GM23338 (cell line): ENCODE measurements around the gene CABLES1. TPM values are rescaled to one million over a fixed set of nuclear protein-coding genes. Genes with fewer than 3 reads are reported as not detected.

Source experiments
- ATAC-seq: fragments of 200-7000 bp; cut with Tn5 transposase; 3 replicates; pipeline ENCODE4 v1.9.1; 2020
- DNase-seq: peaks from one replicate; pipeline ENCODE4 v3.0.0-alpha.2; 2015; ENCODE audit warnings: low spot score
- H2AFZ ChIP-seq: fragments of 200-600 bp; sonication (generic); 2 replicates; pipeline ENCODE4 v1.8.0; 2016; ENCODE audit warnings: antibody characterized with exemption, mild to moderate bottlenecking, moderate library complexity
- H3F3A ChIP-seq: fragments of 200-600 bp; sonication (generic); replicated peaks from 2 replicates; pipeline ENCODE4 v1.8.0; 2017; ENCODE audit warnings: antibody characterized with exemption, mixed run types, low read depth
- H3K27ac ChIP-seq: fragments of 200-600 bp; sonication (generic); 2 replicates; pipeline ENCODE4 v1.6.1; 2016; ENCODE audit warnings: low read depth
- H3K27me3 ChIP-seq: fragments of 200-600 bp; sonication (generic); 2 replicates; pipeline ENCODE4 v1.8.0; 2016; ENCODE audit warnings: mild to moderate bottlenecking, mixed run types, moderate library complexity; ENCODE audit not compliant: insufficient read depth
- H3K36me3 ChIP-seq: fragments of 200-600 bp; sonication (generic); 2 replicates; pipeline ENCODE4 v1.8.0; 2016; ENCODE audit warnings: mild to moderate bottlenecking; ENCODE audit not compliant: insufficient read depth
- H3K4me1 ChIP-seq: fragments of 200-600 bp; sonication (generic); 2 replicates; pipeline ENCODE4 v1.8.0; 2016; ENCODE audit warnings: mild to moderate bottlenecking, moderate library complexity; ENCODE audit not compliant: insufficient read depth
- H3K4me2 ChIP-seq: fragments of 200-600 bp; sonication (generic); 2 replicates; pipeline ENCODE4 v1.7.1; 2017; ENCODE audit warnings: mixed run types
- H3K4me3 ChIP-seq: fragments of 200-600 bp; sonication (generic); 2 replicates; pipeline ENCODE4 v1.6.1; 2016; ENCODE audit warnings: mixed run types
- H3K79me2 ChIP-seq: fragments of 200-600 bp; sonication (generic); replicated peaks from 2 replicates; pipeline ENCODE4 v1.8.0; 2017; ENCODE audit warnings: mild to moderate bottlenecking; ENCODE audit not compliant: insufficient read depth
- H3K9me2 ChIP-seq: fragments of 200-600 bp; sonication (generic); 2 replicates; pipeline ENCODE4 v1.8.0; 2017; ENCODE audit not compliant: insufficient read depth
- H4K20me1 ChIP-seq: fragments of 200-600 bp; sonication (generic); replicated peaks from 2 replicates; pipeline ENCODE4 v1.8.0; 2017; ENCODE audit warnings: mild to moderate bottlenecking; ENCODE audit not compliant: insufficient read depth
- H3K27ac Mint-ChIP-seq: 2 replicates; pipeline ENCODE4 v1.8.0; 2020; ENCODE audit warnings: inconsistent platforms, mild to moderate bottlenecking, moderate library complexity, mixed read lengths
- H3K27me3 Mint-ChIP-seq: 3 replicates; pipeline ENCODE4 v1.8.0; 2022; ENCODE audit warnings: low read depth, mild to moderate bottlenecking, moderate library complexity, mixed read lengths, inconsistent platforms; ENCODE audit not compliant: insufficient read depth, poor library complexity
- H3K36me3 Mint-ChIP-seq: 3 replicates; pipeline ENCODE4 v1.8.0; 2021; ENCODE audit warnings: low read depth, mild to moderate bottlenecking, inconsistent platforms, moderate library complexity, mixed read lengths
- H3K4me1 Mint-ChIP-seq: 3 replicates; pipeline ENCODE4 v1.8.0; 2020; ENCODE audit warnings: mild to moderate bottlenecking, inconsistent platforms, mixed read lengths
- H3K4me3 Mint-ChIP-seq: 3 replicates; pipeline ENCODE4 v1.8.0; 2021; ENCODE audit warnings: moderate library complexity, mild to moderate bottlenecking, inconsistent platforms, mixed read lengths
- H3K9me3 Mint-ChIP-seq: 3 replicates; pipeline ENCODE4 v1.8.0; 2020; ENCODE audit warnings: moderate library complexity, mild to moderate bottlenecking, inconsistent platforms, mixed read lengths
- CREB1 ChIP-seq: fragments of 250-450 bp; sonication (Bioruptor Pico); IDR thresholded peaks from 2 replicates; pipeline ENCODE4 v1.5.0; 2020; ENCODE audit warnings: low read depth, mild to moderate bottlenecking, moderate library complexity
- EZH2 ChIP-seq: fragments of 200-600 bp; sonication (generic); IDR thresholded peaks from one replicate; pipeline ENCODE4 v1.8.0; 2017; ENCODE audit warnings: antibody characterized with exemption, mild to moderate bottlenecking, low read depth; ENCODE audit not compliant: unreplicated experiment
- EZH2phosphoT487 ChIP-seq: fragments of 200-600 bp; sonication (generic); IDR thresholded peaks from one replicate; pipeline ENCODE4 v1.8.1; 2018; ENCODE audit warnings: antibody characterized with exemption; ENCODE audit not compliant: unreplicated experiment
- NANOG ChIP-seq: IDR thresholded peaks from 2 replicates; pipeline ENCODE4 v1.6.1; 2016; ENCODE audit warnings: antibody characterized with exemption, borderline replicate concordance
- POLR2AphosphoS5 ChIP-seq: IDR thresholded peaks from 2 replicates; pipeline ENCODE4 v1.6.1; 2016; ENCODE audit warnings: antibody characterized with exemption, low read depth
- REST ChIP-seq: IDR thresholded peaks from one replicate; pipeline ENCODE4 v1.6.1; 2018; ENCODE audit warnings: antibody characterized with exemption; ENCODE audit not compliant: unreplicated experiment
- STAT1 ChIP-seq: IDR thresholded peaks from one replicate; pipeline ENCODE4 v1.6.1; 2016; ENCODE audit warnings: antibody characterized with exemption; ENCODE audit not compliant: unreplicated experiment
- ZNF114 ChIP-seq: fragments of 250-450 bp; sonication (Bioruptor Pico); IDR thresholded peaks from 2 replicates; pipeline ENCODE4 v1.5.0; 2020; ENCODE audit warnings: mild to moderate bottlenecking, moderate library complexity
- ZNF331 ChIP-seq: fragments of 250-450 bp; sonication (Bioruptor Pico); IDR thresholded peaks from 2 replicates; pipeline ENCODE4 v1.5.0; 2020; ENCODE audit warnings: low read depth, mild to moderate bottlenecking, moderate library complexity
- ZNF462 ChIP-seq: fragments of 250-450 bp; sonication (Bioruptor Pico); IDR thresholded peaks from 2 replicates; pipeline ENCODE4 v1.5.0; 2020; ENCODE audit warnings: mild to moderate bottlenecking, moderate library complexity
- polyA plus RNA-seq: library from polyadenylated mRNA; unstranded; fragments of >200 nt; fragmentation: Nextera tagmentation; extraction: Ambion mirVana; gene quantifications from 2 replicates; pipeline ENCODE4 v1.2.1, GENCODE V29; 2016
- total RNA-seq: library from RNA; depleted of rRNA; stranded (reverse); fragments of >200 nt; shearing (Covaris generic); gene quantifications from 2 replicates; pipeline ENCODE4 v1.2.3, GENCODE V29; 2014
- TF ChIP-seq, protein P1 (sequence below): IDR thresholded peaks from 2 replicates; pipeline ENCODE4 v1.6.1; 2016; ENCODE audit warnings: antibody characterized with exemption
- TF ChIP-seq, protein P2 (sequence below), 2 experiments: fragments of 200-600 bp in 1 of 2; sonication (generic) in 1 of 2; conservative IDR thresholded peaks; 2 replicates each; pipeline versions ENCODE4 v1.5.1 to v1.6.1; 2016 to 2017; ENCODE audit warnings: antibody characterized with exemption in 2 of 2, low read depth in 2 of 2, mild to moderate bottlenecking in 2 of 2, moderate library complexity in 1 of 2

Gene CABLES1
- total and polyA plus RNA-seq, 2 experiments from 2014 or later, result 2.6 to 12.4 TPM

DNA sequence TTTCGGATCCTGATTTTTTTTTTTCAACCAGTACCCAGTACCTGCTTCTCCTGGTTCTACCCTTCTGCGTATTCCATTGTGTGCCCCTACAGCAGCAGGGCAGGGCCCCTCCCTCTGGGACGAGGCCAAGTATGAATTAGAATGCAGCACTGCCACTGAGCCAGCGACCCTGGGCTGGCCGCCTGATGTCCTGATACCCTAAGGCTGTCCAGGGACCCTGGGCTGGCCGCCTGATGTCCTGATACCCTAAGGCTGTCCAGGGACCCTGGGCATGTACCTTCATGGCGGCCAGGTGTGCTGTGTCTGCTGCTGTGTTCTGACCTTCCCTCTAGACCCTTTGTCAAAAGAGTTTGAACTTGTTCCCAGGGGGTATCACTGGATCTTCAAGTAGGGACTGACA lies 42.9 kb downstream of the CABLES1 start (continued):
- TF ChIP-seq, protein P1, sequence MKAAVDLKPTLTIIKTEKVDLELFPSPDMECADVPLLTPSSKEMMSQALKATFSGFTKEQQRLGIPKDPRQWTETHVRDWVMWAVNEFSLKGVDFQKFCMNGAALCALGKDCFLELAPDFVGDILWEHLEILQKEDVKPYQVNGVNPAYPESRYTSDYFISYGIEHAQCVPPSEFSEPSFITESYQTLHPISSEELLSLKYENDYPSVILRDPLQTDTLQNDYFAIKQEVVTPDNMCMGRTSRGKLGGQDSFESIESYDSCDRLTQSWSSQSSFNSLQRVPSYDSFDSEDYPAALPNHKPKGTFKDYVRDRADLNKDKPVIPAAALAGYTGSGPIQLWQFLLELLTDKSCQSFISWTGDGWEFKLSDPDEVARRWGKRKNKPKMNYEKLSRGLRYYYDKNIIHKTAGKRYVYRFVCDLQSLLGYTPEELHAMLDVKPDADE, result no peak
- TF ChIP-seq REST, result no peak
- TF ChIP-seq EZH2, result no peak
- no peak for TF ChIP-seq STAT1

DNA sequence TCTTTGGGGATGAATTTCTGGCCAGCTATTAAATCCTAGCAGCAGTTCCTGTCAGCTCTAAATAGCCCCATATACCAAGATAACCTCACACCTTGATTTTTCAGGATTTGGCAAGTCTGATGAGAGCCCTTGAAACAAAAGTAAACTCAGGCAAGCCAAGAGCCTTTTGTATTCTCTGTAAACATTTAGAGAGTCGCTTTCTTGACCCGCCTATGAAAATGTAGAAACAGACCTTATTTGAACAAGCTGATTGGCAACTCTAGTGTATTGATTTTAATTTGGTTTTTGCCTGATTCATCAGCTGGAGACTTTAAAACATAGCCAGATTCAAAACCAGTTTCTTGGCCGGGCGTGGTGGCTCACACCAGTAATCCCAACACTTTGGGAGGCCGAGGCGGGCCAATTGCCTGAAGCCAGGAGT lies 43.4 kb downstream of the CABLES1 start:
- Histone ChIP-seq H3K4me1 (peaks cover 15% of the 10 kb centered on the region), H3K9me2 (no peaks in the 10 kb centered on the region), H3K27me3 (no peaks in the 10 kb centered on the region), H3K4me3 (no peak overlapping the region), H3K79me2 (peaks cover 55% of the 10 kb centered on the region), H2AFZ (no peak overlapping the region), H3K4me2 (no peak overlapping the region), H3F3A (no peaks in the 10 kb centered on the region), H3K36me3 (no peaks in the 10 kb centered on the region), H3K27ac (no peak overlapping the region), H4K20me1 (no peaks in the 10 kb centered on the region)
- Mint-ChIP-seq H3K4me3 (no peak overlapping the region), H3K27me3 (peaks cover 11% of the 10 kb centered on the region), H3K36me3 (no peaks in the 10 kb centered on the region), H3K27ac (no peak overlapping the region), H3K9me3 (no peaks in the 10 kb centered on the region), H3K4me1 (peaks cover 47% of the 10 kb centered on the region)
- no peak for DNase-seq
- ATAC-seq, result no peak
- no peak for TF ChIP-seq ZNF462 (CRISPR knock-in tag)
- TF ChIP-seq, protein P2, sequence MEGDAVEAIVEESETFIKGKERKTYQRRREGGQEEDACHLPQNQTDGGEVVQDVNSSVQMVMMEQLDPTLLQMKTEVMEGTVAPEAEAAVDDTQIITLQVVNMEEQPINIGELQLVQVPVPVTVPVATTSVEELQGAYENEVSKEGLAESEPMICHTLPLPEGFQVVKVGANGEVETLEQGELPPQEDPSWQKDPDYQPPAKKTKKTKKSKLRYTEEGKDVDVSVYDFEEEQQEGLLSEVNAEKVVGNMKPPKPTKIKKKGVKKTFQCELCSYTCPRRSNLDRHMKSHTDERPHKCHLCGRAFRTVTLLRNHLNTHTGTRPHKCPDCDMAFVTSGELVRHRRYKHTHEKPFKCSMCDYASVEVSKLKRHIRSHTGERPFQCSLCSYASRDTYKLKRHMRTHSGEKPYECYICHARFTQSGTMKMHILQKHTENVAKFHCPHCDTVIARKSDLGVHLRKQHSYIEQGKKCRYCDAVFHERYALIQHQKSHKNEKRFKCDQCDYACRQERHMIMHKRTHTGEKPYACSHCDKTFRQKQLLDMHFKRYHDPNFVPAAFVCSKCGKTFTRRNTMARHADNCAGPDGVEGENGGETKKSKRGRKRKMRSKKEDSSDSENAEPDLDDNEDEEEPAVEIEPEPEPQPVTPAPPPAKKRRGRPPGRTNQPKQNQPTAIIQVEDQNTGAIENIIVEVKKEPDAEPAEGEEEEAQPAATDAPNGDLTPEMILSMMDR (conservative IDR thresholded peaks at IDR 0.05; ENCODE audit: low read depth in 2 of 2), result no peak
- TF ChIP-seq STAT1, result no peak
- no peak for TF ChIP-seq NANOG
- no peak for TF ChIP-seq POLR2AphosphoS5
- TF ChIP-seq ZNF114 (CRISPR knock-in tag), result no peak
- TF ChIP-seq CREB1 (CRISPR knock-in tag), result no peak
- TF ChIP-seq EZH2, result no peak
- TF ChIP-seq EZH2phosphoT487, result no peak
- TF ChIP-seq, protein P1, result no peak
- no peak for TF ChIP-seq ZNF331
